Stimulated activated CD8-positive, alpha-beta memory T cell treated with anti-CD3 and anti-CD28 coated beads, Interleukin-15, amount 100 ng/mL, for 48 hours (primary cell): ENCODE measurements around the gene ASF1A.

Source experiments
- DNase-seq, 2 donors: peaks; one replicate each; pipeline ENCODE4 v3.0.0-alpha.2; 2020; ENCODE audit warnings: low read depth in 2 of 2

Gene ASF1A

DNA sequence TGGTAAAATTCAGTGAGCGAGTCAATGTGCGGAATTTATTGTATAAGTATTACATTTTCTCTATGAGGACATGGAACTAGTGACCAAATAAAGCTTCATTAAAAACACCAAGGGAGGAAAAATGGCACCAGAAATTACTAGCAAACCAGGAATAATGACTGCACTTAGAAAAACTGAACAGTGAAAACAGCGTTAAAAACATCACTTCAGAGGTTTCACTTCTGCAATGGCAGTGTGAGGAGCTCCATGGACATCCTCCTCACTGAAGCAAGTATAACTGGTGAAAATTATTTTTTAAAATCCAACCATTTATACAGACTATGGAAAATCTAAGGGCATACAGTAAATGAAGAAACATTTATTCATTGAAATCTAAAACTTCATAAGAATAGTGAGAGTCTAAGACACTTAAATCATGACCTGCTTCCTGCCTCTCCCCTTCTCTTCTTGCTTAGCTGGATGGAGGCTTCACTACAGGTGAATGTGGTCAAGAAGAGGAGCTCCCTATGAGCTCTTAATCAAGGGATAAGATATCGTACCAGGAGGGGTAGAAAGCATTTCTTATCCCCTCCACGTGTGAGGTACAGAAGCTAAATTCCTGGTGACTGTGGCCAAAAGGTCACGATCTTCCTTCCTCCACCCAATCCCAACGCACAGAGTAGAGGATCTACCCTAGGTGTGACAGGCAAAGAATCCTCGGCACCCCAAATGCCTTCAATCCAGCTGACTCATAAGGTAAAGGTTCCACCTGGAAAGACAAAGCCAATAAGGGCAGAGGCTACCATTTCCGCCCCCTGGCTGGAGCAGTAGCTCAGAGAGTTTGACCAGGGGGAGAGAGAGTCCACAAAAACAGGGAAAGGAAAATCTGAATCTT is 12.3 kb upstream of the ASF1A start:
- DNase-seq, result no peak

DNA sequence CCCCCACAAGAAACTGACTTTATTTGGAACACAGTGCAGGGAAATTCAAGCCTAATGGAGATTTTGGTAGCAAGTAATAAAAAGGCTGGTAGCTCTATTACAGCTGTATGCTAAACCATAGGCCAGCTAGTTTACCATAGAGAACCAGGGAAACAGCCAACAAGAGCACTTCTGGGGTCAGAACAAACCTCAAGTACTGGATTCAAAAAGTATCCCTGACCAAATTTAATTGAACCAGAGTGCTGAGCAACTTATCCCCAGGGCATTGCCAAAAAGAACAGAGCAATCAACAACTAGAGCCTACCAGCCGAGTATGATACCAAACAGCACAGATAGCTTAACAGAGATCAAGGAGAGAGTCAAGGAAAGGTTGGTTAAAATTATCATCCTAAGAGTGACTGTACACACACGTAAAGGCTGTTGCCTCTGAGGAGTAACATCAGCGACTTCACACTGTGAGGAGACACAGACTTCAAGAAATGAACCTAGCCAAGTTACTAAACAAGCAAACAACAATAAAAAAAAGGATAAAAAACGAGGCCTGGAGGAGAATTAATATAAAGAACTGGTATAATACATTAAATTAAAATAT is 11.5 kb upstream of the ASF1A start:
- no peak for DNase-seq

DNA sequence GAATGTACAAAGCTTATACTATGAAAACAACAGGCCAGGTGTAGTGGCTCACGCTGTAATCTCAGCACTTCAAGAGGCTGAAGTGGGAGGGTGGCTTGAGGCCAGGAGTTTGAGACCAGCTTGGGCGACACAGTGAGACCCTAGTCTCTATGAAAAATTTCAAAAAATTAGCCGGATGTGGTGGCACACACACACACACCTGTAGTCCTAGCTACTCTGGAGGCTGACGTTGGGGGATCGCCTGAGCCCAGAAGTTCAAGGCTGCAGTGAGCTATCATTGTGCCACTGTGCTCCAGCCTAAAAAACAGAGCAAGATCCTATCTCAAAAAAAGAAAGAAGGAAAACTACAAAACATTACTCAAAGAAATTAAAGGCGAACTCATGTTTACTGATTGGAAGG is 7.3 kb upstream of the ASF1A start:
- no peak for DNase-seq

DNA sequence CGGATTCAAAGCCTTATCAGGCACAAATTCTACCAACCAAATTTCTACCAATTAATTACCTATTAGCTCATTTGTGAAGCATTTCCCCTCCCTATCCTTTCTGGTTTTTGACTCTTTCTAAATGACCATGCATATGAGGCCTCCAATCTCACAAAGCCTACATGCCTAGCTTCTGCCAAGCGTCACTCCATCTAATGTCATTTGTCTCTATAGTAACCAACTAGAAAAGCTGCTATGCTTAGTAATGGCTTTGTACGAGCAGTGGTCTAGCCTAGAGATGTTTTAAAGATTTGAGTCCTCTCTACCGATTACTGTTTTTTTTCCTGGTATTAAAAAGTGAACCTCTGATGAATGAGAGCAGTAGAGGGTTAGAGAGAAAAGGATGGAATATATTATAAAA is 4.8 kb upstream of the ASF1A start:
- DNase-seq, result no peak

DNA sequence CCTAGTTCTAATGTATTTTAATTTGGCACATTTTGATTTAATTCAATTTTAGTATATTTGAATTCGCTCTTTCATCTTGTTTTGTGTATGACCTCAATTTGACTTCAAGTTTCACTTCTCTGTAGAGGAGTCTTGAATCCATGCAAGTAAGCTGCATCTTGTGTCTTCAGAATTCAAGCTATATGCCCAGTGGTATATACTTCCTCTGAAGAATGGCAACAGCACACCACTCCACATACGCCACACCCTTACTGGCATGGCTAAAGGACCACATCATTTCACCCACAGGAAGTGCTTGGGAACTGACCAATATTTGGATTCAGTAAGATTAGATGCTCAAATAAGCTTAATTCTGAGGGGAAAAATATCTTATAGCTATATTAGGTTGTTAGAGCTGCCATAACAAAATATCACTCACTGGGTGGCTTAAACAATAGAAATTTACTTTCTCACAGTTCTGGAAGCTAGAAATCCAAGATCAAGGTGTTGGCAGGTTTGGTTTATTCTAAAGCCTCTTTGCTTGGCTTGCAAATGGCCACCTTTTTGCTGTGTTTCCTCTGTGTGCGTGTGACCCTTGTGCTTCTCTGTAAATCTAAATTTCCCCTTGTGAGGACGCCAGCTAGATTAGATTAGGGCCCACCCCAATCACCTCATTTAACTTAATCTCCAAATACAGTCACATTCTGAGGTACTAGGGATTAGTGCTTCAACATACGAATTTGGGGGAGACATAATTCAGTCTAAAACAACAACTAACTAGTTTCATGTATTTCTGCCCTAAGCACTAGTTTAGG is 2.8 kb upstream of the ASF1A start:
- no peak for DNase-seq

DNA sequence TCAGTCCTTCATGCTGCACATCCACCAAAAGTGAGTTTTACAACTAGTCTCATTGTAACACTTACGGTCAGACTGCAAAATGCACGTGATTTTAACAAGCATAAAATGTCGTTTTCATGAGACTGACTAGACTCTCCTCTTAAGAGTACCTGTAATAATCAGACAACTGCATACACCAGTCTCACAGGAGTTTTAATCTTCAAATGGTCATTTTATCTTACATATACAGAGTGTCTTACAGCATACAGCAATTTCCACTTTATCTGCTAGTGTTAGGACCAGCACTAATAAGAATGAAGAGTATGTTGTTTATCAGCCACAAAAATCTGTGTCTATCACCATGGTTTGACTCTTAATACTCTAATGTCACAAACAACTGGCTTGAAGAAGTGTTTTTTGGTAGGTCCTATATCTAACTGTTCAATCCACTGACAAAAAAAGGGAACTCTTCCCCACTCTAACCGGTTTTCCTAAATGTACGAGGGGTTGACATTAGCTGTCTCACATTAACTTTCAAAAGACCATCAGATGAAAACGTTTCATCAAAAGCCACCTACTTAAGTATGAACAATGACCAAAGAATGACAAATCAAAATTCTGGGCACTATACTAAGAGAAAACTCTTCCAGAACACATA is 1.5 kb upstream of the ASF1A start:
- DNase-seq, result no peak

DNA sequence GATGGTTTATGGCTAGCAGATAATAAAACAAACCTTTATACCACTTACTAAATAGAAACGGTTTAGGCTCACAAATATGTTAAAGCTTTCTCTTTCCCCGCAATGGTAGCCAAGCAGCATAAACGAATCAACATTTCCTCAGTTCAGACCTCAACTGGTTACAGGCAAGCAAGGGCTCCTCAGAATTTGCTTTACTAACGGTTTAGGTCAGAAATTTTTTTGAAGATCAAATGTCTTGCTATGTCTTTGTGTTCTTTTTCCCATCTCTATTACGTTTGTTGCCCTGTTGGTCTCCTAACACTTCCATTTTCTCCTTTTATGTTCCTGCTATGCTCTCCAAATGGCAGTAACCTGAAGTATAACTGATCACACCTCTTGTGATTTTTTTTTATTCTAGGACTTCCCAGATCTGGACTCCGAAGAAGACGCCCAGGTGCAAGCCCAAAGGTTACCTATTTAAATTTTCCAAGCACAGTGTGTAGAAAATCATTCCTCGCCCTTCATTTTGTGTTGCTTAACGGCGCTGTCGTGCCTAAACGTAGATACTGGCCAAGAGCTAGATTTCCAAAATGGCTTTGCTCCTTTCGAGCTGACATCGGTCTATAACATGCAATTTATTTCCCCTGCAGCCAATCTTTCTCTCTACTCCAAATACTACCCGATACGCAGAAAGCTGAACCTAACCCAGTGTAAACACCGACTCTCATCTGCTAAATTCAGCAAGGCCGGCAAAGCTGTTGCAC is 717 bp upstream of the ASF1A start:
- no peak for DNase-seq

DNA sequence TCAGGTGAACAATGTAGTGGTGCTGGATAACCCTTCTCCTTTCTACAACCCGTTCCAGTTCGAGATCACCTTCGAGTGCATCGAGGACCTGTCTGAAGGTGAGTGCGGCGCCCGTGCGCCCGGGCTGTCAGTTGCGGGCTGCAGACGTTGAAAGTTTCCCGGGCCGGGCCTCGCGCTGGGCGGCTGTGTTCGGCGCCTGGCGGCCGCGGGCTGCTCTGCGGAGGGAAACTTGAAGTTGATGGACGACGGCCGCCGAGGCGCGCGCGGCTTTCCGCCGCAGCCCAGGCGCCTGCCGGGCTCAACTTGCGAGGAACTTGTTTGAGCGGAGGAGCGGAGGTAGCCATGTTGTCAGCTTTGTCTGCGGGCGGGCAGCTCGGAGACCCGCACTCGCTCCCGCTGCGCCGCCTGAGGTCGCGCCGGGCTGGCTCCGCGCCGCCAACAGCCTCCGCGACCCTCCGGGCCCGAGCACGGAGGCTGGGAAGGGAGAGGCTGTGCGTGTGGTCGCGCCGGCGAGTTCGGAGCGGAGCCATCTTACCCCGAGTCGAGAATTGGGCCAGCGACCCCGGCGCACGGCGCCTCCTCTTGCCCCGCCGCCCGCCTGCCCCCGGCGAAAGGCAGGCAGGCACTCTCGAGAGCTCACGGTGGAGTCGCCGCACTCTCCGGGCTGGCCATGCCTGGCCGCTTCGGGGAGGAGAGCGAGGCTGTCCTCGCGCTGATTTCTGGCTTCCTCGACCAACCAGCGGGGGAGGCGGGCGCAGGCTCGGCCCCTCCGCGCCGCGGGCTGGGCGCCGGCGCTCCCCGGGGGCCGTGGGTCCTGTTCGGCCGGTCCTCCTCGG is 691 bp downstream of the ASF1A start:
- DNase-seq, result peak; percentile 38 to 40

DNA sequence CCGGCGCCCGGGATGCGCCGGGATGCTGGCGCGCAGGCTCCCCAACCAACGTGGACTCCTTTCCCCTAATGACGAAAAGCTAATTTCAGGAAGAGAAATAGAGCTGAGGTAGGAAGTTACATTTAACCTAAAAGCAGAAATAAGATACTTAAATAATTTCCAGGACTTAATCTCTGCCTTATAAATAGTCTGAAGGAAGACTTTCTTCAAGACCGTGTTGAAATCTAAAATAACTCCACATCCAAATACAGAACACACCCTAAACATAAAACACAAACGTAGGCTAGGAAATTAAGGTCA is 1.3 kb downstream of the ASF1A start:
- DNase-seq, result no peak

DNA sequence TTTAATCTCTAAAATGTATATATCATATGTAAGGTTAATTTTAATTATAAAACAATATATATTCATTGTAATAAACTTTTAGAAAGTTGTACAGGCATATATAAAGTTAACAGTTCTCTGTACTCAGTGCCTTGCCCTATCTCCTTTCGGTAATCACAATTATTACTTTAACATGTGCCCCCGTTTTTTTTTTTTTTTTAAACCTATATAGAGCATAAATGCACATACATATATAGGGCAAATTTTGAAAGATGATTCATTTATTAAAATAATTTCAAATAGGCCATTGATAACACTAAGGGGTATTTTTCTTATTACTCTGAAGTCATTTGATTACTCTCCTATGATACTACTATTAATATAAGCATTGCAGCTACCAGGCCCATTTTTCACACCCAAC is 1.9 kb downstream of the ASF1A start:
- no peak for DNase-seq

DNA sequence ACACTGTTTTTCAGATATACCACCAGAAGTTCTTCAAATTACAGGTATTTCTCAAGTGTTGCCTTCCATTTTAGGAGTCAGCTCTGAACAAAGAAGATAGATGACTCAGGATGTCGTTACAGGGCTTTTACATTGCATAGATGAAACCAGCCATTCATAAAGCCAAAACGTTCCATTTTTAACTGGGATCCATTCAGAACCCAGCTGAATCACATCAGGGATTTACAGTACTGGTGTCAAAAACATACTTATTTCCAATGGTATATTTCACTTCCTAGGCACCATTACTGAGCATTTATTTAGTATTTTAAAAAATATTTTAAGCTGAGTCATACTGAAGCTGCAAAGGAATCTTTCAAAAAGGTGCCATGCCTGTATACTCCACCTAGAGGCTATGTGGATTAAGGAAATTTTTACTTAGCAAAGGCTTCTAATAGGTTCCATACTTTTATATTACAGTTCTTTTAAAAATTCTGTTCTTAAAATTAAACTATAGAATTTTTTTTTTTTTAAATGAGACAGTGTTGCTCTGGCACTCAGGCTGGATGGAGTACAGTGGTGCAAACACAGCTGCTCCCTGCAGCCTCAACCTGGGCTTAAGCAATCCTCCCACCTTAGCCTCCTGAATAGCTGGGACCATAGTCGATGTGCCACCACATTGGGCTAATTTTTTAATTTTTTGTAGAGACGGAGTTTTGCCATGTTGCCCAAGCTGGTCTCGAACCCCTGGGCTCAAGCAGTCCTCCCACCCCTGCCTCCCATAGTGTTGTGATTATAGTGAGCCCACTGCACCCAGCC is 2.6 kb downstream of the ASF1A start:
- no peak for DNase-seq

DNA sequence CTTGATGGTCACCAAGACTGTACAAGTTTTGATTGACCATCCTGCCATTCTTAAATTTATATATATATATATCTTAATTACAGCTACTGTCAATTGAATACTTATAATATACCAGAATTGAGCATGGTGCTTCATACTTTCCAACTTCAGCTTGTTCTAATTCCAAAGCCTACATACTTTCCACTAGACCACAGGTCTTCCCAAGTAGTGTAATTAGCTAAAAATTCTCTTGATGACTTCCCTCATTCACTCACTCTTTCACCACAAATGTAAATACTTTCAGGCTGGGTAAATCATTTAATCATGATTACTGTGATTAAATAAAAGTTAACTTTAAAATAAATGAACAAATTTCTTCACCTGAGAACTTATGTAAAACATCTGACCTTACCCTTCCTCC is 3.4 kb downstream of the ASF1A start:
- DNase-seq, result no peak

DNA sequence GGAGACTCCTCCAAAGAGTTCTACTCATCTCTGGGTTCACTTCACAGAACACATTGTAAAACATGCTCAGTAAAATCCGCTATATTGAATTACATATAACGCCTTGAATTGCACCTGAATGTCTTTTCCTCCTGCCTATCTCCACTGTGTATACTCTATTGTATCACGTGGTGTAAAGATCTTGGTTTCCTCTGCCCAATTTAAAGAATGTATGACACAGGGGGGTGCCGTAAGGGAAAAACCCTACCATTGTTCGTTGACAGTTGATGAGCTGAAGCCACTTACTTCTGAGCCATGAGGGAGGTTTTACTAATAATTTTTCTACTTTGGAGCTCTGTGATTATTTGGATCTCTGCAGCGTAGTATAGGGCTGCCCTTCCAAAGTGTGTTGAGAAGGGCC is 6.0 kb downstream of the ASF1A start:
- no peak for DNase-seq

DNA sequence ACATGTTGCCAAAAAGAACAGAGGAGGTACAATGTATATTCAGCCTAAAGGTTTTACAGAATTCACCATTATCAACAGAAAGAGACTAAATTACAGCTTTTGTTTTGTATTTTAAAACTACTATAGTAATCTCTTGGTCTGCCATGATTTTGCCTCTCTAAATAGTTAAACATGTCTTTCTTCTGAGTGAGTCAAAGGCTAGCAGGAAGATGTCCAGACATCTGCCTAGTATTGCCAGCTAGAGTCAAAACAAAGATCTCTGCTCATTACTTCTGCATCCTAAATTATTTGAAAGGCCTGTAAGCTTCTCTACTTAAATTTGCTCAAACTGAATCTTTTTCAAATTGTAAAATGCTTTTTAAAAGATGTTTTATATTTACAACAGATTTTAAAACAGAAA is 8.8 kb downstream of the ASF1A start:
- no peak for DNase-seq

DNA sequence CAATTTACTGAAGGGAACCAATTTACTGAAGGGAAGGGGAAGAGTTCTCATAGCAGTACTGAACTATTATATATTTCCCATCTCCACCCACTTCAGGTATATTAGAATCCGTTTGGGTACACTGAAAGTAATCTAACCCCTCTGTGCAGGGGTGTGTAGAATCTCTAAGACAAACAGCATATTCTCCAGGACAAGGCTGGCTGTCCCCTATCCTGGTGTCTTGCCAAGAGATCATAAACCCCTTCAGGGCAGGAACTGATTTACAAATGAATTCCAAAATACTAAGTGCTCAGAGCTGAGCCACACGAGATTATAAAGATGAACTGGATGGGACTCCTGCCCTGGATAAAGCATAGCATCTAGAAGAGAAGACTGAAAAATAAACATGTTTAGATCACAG is 9.2 kb downstream of the ASF1A start:
- DNase-seq, result no peak

DNA sequence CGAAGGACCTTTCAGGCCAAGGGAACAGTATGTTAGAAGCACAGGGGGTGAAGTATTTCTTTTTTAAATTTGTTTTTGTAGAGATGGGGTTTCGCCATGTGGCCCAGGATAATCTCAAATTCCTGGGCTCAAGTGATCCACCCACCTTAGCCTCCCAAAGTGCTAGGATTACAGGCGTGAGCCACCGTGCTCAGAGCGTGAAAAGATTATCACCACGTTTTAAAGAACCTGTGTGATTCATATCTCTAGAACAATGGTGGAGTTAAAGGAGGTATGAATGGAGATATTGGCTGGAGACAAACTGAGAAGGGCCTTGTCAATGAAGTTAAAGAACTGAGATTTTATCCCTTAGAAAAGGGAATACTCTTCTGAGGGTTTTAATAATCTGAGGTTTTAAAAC is 9.7 kb downstream of the ASF1A start:
- no peak for DNase-seq

DNA sequence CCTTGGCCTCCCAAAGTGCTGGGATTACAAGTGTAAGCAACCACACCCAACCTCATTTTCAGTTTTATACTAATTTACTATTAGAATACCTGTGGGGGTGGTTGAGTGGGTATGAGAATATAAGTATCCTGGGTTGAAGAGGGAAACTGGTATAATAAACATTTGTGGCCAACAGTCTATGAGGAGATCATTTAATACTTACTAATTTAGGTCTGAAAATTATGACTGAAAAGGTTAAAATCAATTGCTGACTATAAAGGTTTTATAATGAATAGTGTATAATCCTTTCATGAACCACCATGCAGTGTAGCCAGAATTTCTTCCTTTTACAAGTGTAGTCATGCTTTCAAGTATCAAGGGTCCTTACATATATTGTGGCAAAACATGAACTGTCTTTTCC is 11.1 kb downstream of the ASF1A start:
- no peak for DNase-seq

DNA sequence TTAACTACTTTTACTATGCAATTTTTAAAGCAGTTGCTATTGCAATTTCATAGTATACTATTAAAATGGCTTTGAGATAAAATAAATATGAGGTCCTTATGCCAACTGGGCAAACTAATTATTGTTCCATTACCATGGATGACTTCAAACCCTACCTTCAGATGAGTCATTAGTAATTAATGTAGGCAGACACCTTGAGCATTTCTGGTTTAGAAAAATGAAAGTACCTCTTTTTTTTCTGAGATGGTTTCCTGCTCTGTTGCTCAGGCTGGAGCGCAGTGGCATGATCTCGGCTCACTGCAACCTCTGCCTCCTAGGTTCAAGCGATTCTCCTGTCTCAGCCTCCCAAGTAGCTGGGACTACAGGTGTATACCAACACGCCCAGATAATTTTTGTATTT is 11.9 kb downstream of the ASF1A start:
- no peak for DNase-seq

DNA sequence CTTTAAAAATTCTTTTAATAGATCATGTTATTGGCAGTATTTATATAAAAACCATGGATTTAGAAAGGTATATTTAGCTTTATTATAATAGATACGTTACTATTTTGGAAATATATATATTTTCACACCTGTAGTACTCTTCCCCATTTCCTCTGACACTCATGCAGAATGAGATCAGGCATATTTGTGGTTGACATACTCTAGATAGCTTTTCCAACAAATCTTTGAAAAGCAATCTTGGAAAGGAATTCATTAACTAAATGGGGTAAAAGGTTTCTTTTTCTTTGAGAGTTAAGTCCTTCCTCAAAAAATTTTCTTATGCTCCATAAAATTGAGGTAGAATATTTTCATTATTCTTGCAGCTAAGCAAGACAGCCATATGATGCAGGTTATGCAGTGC is 14.5 kb downstream of the ASF1A start:
- DNase-seq, result no peak

DNA sequence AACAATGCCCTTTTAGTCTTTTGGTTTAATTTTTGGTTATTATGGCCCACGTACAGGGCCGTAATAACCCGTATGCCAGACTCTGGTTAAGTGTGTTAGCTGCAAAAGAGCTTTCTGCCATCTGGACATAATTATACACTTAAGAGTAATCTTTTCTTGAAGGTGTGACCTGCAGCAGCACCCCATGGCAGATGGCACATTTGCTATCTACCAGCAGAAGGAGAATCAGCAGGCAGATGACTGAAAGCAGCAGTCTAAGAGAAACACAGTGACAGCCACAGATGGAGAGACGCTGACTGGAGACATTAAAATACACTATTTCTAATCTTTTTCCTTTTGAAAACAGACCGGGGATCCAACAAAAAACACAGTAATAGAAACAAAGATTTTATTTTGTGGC is 18.7 kb downstream of the ASF1A start:
- no peak for DNase-seq
